Measurements from ENCODE around the gene POU2AF2.

POU2AF2 gene

GRCh38 chr11:111334532-111335502, 89.3 kb downstream of the POU2AF2 start:
- no peak for DNase-seq

- DNase-seq, result no peak
These were observed 90.0 kb downstream of the POU2AF2 start for GRCh38 chr11:111335549-111335948.
